Activated T-helper 17 cell treated with anti-CD3 and anti-CD28 coated beads, Interleukin-2, amount 50 U/mL, for 72 hours (primary cell): ENCODE results near the gene KDM4D. TPM values are rescaled to one million over a fixed set of nuclear protein-coding genes. Genes with fewer than 3 reads are reported as not detected.
"Not testable (repeated sequence)": the region's sequence is repeated elsewhere in the genome, so short reads cannot be mapped to it uniquely, and the experiment has no call there.

Experiments
- ATAC-seq: fragments of 150-1000 bp; cut with Tn5 transposase; replicated peaks from 2 replicates; pipeline ENCODE4 v1.10.0; 2021; ENCODE audit warnings: mild to moderate bottlenecking, moderate library complexity
- H3K27ac Mint-ChIP-seq: one replicate; pipeline ENCODE4 v1.8.0; 2022; ENCODE audit warnings: mixed read lengths
- H3K27me3 Mint-ChIP-seq: one replicate; pipeline ENCODE4 v1.8.0; 2022; ENCODE audit warnings: mixed read lengths
- H3K36me3 Mint-ChIP-seq: one replicate; pipeline ENCODE4 v1.8.0; 2022; ENCODE audit warnings: low read depth, mild to moderate bottlenecking, mixed read lengths
- H3K4me1 Mint-ChIP-seq: one replicate; pipeline ENCODE4 v1.8.0; 2022; ENCODE audit warnings: mixed read lengths
- H3K4me3 Mint-ChIP-seq: one replicate; pipeline ENCODE4 v1.8.0; 2022; ENCODE audit warnings: mild to moderate bottlenecking, mixed read lengths
- H3K9me3 Mint-ChIP-seq: one replicate; pipeline ENCODE4 v1.8.0; 2022; ENCODE audit warnings: mixed read lengths
- total RNA-seq, 2 donors: library from RNA; stranded (reverse); gene quantifications; one replicate each; pipeline ENCODE4 v1.2.3, GENCODE V29; 2022

Gene KDM4D
- total RNA-seq, 2 donors from 2014 or later = 0.91 to 1.0 TPM

DNA sequence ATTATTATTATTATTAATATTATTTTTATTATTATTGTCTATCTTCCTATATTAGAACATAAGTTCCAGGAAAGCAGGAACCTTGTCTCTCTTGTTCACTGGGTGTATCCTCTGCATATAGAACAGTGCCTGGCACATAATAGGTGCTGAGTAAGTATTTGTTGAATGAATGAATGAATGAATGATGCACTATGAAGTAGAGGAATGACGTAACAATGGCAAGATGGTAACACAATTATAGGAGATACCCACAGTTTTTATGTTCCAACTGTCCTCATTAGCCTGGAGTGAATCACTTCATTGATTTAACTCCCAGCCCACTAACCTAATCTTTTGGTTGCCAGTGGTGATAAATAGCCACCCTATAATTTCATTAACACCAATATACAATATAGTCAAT, 2.1 kb downstream of the KDM4D start:
- Mint-ChIP-seq H3K9me3 (no peaks in the 10 kb centered on the region), H3K36me3 (peaks cover 31% of the 10 kb centered on the region), H3K4me3 (no peak overlapping the region), H3K27me3 (no peaks in the 10 kb centered on the region), H3K4me1 (peaks cover 7% of the 10 kb centered on the region), H3K27ac (no peak overlapping the region)
- ATAC-seq = no peak

DNA sequence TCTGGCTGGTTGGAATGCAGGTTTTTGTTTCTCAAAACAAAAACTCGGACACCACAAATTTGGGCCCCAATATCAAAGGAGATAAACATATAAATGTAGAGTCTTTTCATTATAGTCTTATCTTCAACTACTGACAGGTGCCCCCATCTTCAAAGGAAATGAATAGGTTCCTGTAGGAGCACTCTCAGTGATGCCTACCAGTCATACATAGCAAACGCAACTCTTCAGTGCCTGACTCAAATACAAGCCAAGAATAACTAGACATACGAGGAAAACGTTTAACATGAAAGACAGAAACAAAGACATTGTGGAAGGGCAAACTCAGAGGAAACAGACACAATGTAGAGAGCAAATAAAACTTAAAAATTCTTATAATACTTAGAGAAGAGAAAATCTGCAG, 13.9 kb downstream of the KDM4D start:
- no peak for ATAC-seq

DNA sequence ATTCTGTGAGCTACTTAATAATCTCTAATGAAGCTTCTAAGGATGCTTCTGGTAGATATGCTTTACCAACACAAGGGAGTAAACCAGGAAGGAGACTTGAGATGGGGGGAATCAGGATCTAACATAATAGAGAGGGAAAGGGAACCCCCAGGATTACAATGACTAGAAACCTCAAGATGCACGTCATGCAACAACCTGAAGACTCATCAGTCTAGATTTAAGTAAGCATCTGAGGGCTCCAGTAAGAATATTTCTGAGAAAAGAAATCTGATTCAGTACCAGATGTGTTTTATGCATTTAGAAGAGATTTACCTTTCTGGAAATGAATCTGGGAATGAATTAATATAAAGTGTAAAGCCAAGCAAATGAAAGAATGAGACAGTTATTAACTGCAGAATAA, 15.2 kb downstream of the KDM4D start:
- Mint-ChIP-seq H3K4me3 (no peak overlapping the region), H3K27ac (no peak overlapping the region), H3K27me3 (peaks cover 31% of the 10 kb centered on the region), H3K9me3 (no peaks in the 10 kb centered on the region), H3K4me1 (no peaks in the 10 kb centered on the region), H3K36me3 (no peaks in the 10 kb centered on the region)
- peak; percentile 71 for ATAC-seq

More for the DNA sequence above, 13.9 kb downstream of the KDM4D start:
- Mint-ChIP-seq H3K4me3 (no peak overlapping the region), H3K27ac (no peak overlapping the region), H3K36me3 (no peaks in the 10 kb centered on the region), H3K9me3 (no peaks in the 10 kb centered on the region), H3K27me3 (peaks cover 31% of the 10 kb centered on the region), H3K4me1 (no peaks in the 10 kb centered on the region)

DNA sequence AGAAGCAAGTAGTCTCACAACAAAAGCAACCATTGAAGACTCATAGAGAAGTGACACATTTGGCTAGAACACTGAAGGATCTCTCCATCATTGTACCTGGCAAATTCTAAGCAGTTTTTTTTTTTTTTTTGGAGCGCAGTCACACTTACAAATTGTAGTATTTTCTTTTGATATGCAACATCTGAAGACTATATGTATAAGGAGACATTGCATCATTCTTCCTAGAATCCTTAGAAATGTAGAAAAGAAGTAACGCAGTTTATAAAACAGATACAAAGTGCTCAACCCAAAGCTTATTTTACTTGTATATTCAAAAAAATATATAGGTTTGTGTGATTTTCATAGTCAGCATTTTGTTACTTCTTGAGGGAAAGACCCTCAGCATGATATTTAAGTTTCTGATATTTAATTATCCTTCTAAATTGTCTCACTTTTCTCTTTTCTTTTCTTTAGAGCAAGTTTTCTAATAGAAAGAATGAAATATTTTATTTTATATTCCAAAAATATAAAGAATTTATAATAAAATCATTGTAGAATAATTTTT, 20.0 kb downstream of the KDM4D start:
- Mint-ChIP-seq H3K4me1 (no peaks in the 10 kb centered on the region), H3K36me3 (no peaks in the 10 kb centered on the region), H3K27ac (no peak overlapping the region)

DNA sequence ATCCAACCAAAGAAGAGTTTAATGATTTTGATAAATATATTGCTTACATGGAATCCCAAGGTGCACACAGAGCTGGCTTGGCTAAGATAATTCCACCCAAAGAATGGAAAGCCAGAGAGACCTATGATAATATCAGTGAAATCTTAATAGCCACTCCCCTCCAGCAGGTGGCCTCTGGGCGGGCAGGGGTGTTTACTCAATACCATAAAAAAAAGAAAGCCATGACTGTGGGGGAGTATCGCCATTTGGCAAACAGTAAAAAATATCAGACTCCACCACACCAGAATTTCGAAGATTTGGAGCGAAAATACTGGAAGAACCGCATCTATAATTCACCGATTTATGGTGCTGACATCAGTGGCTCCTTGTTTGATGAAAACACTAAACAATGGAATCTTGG, 23.9 kb downstream of the KDM4D start:
- Mint-ChIP-seq H3K4me3 (no peak overlapping the region), H3K4me1 (no peaks in the 10 kb centered on the region), H3K27ac (no peak overlapping the region), H3K27me3 (no peaks in the 10 kb centered on the region), H3K36me3 (no peaks in the 10 kb centered on the region), H3K9me3 (no peaks in the 10 kb centered on the region)
- ATAC-seq = no peak

More for the DNA sequence above, 20.0 kb downstream of the KDM4D start:
- Mint-ChIP-seq H3K27me3 (peaks cover 18% of the 10 kb centered on the region), H3K4me3 (no peak overlapping the region), H3K9me3 (no peaks in the 10 kb centered on the region)
- ATAC-seq = no peak

DNA sequence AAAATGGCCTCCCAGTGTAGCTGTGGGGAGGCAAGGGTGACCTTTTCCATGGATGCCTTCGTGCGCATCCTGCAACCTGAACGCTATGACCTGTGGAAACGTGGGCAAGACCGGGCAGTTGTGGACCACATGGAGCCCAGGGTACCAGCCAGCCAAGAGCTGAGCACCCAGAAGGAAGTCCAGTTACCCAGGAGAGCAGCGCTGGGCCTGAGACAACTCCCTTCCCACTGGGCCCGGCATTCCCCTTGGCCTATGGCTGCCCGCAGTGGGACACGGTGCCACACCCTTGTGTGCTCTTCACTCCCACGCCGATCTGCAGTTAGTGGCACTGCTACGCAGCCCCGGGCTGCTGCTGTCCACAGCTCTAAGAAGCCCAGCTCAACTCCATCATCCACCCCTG, 24.8 kb downstream of the KDM4D start:
- Mint-ChIP-seq H3K4me3 (no peak overlapping the region), H3K9me3 (no peaks in the 10 kb centered on the region), H3K4me1 (no peaks in the 10 kb centered on the region), H3K27ac (no peak overlapping the region), H3K36me3 (no peaks in the 10 kb centered on the region), H3K27me3 (no peaks in the 10 kb centered on the region)
- ATAC-seq = no peak

DNA sequence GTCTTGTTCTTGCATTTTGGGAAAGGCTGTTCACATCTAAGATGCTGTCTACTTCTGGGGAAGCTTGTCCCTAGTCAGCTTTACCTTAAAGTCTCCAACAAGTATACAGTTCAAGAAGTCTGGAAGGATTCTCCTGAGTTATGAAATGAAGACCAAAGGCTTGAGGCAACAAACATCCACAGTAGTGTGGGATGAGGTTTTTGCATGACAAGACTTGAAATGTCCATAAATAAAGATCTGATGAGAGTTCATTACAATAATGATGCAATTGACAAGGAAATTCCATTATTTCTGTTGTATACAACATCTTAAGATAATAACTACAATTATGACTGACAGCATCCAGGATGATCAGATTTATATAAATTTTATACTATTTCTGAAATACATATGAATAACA, 30.2 kb downstream of the KDM4D start:
- no peaks in the 10 kb centered on the region for H3K36me3 Mint-ChIP-seq
- ATAC-seq = no peak
- peaks cover 3% of the 10 kb centered on the region for H3K27me3 Mint-ChIP-seq
- H3K27ac Mint-ChIP-seq = no peak overlapping the region
- H3K9me3 Mint-ChIP-seq = no peaks in the 10 kb centered on the region
- H3K4me3 Mint-ChIP-seq = no peak overlapping the region
- no peaks in the 10 kb centered on the region for H3K4me1 Mint-ChIP-seq

DNA sequence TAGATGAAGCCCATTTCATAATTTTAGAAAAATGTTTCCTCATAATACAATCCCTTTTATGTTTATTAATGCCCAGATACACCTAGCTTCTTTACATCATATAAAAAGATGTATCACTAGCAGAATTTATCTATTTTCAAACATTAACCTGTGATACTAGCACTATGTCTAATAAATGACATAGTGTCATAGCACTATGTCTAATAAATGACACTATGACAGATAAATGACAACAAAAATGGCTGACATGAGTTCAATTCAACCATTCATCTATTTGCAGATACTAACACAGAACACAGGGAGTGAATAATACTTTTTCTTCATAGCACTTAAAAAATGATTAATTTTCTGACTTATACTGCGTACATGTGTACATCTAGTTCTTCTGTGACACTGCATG, 32.1 kb downstream of the KDM4D start:
- ATAC-seq = no peak
- no peaks in the 10 kb centered on the region for H3K36me3 Mint-ChIP-seq
- peaks cover 6% of the 10 kb centered on the region for H3K27me3 Mint-ChIP-seq
- no peak overlapping the region for H3K27ac Mint-ChIP-seq
- H3K9me3 Mint-ChIP-seq = no peaks in the 10 kb centered on the region
- H3K4me3 Mint-ChIP-seq = no peak overlapping the region
- no peaks in the 10 kb centered on the region for H3K4me1 Mint-ChIP-seq

DNA sequence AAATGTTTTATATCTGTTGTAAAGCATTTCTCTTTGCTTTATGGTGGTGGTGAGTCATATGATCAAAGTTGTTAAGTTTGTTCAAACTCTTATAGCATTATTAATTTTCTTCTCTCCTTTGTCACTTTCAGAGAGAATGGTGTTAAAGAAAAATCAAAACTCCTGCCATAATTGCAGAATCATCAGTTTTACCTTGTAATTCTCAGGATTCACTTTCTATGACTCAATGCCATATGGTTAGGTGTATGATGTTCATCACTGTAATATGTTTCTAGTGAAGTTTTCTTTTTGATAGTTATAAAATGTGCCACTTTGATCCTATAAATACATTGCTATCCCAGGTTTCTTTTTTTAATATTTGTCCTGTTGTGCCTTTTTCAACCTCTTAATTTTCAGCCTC, 37.9 kb downstream of the KDM4D start:
- Mint-ChIP-seq H3K4me3 (no peak overlapping the region), H3K4me1 (no peaks in the 10 kb centered on the region), H3K27me3 (peaks cover 13% of the 10 kb centered on the region), H3K9me3 (no peaks in the 10 kb centered on the region), H3K36me3 (no peaks in the 10 kb centered on the region), H3K27ac (no peak overlapping the region)
- ATAC-seq = no peak

DNA sequence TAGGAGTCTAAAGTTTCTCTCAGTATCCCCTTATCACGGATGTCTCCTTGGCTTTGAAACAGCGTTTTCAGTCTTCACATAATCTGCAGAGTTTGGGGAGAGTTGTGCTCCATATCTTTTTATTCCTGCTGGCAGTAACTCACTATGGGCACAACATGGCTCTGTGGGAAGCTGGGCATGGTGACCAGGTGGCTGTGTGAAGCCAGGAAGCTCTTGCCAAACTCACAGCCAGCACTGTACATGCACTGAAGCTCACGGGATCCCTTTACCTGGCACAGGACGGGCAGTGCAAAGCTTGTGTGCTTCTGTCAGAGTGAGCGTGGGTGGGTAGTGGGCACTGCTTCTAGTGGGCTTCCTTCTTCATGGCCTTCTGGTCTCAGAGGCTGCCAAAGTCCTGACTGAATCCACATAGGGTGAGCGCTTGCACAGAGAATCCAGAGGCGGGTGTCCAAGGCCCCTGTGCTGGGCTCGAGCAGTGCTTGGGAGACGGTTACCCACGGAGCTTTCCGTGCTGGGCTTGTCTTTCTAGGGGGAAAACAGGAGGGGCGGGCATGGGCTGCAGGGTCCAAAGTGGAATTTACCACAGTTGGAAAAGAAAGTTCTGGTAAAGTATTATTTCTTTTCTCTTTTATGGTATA, 40.8 kb downstream of the KDM4D start:
- Mint-ChIP-seq H3K4me1 (no peaks in the 10 kb centered on the region), H3K4me3 (no peak overlapping the region), H3K9me3 (no peaks in the 10 kb centered on the region), H3K27ac (no peak overlapping the region), H3K36me3 (no peaks in the 10 kb centered on the region), H3K27me3 (peaks cover 9% of the 10 kb centered on the region)
- ATAC-seq = no peak

DNA sequence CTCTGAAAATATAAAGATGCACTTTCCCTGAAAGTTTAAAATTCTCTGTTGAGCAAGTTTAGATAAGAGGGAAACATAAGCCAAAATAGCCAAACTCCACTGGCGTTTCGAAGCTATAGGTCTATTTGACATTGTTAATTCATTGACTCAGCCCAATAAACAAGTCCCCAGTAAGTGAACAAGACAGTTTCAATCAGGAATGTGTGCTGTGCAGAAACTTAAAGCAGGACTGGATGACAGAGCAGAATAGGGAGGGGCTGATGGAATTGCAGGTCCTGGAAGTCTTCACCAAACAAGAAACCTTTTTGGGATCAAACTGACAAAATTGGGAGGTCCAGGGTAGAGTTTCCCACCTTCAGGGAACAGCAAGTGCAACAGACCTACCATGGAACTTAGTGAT, 42.6 kb downstream of the KDM4D start:
- Mint-ChIP-seq H3K27ac (no peak overlapping the region), H3K4me3 (no peak overlapping the region), H3K4me1 (no peaks in the 10 kb centered on the region), H3K9me3 (no peaks in the 10 kb centered on the region), H3K36me3 (no peaks in the 10 kb centered on the region), H3K27me3 (peaks cover 9% of the 10 kb centered on the region)
- no peak for ATAC-seq

DNA sequence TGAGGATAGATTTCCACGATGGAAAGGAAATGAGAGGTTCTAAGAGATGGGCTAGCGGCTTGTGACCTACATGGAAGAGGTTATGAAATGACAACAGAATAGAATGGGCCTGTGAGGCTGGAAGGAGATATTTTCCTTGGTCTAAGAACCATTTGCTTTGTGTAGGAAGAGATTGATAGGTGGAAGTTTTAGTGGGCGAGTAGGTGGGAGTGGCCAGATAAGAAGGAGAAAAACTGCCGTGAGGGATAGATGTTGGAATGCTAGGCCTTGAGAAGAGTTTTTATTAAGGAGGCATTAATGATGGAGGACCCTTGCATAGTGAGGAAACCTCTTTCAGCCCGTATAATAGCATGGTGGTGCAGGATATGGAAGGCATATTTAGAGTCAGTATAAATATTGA, 48.0 kb downstream of the KDM4D start:
- not testable (repeated sequence) for H3K9me3 Mint-ChIP-seq, H3K27ac Mint-ChIP-seq, H3K27me3 Mint-ChIP-seq, ATAC-seq, H3K4me3 Mint-ChIP-seq, H3K36me3 Mint-ChIP-seq, H3K4me1 Mint-ChIP-seq

DNA sequence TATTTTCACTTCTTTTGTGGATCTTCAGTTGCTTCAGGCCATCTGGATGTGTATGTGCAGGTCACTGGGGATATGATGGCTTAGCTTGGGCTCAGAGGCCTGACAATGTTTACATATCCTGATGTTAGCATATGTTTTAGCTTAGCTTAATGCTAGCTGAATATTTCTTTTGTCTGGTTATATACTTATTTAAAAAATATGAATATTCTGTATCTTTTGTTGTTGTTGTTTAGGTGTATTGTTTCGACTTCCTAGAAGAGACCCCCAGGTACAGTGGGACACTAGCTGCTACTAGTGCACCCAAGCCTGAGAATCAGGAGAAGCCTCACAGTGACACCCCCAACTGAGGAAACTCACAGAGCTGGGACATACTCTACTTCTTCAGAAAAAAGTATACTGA, 51.4 kb downstream of the KDM4D start, which contains the start of gene KDM4E:
TSS of gene KDM4E (plus strand) at position 301 of the 400 bp plus-strand sequence. CDS start 300 bp downstream, outside the sequence.
- Mint-ChIP-seq H3K27ac (no peak within 1 kb of the TSS), H3K36me3 (no peaks in the 10 kb centered on the region), H3K4me3 (no peak within 1 kb of the TSS), H3K9me3 (no peaks in the 10 kb centered on the region), H3K27me3 (no peaks in the 10 kb centered on the region), H3K4me1 (no peaks in the 10 kb centered on the region)
- ATAC-seq = no peak

DNA sequence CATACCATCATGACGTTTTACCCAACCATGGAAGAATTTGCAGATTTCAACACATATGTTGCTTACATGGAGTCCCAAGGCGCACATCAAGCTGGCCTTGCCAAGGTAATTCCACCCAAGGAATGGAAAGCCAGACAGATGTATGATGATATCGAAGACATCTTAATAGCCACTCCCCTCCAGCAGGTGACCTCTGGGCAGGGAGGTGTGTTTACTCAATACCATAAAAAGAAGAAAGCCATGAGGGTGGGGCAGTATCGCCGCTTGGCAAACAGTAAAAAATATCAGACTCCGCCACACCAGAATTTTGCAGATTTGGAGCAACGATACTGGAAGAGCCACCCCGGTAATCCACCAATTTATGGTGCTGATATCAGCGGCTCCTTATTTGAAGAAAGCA, 52.1 kb downstream of the KDM4D start:
- not testable (repeated sequence) for H3K27ac Mint-ChIP-seq, H3K4me3 Mint-ChIP-seq, H3K36me3 Mint-ChIP-seq, H3K9me3 Mint-ChIP-seq, ATAC-seq, H3K4me1 Mint-ChIP-seq, H3K27me3 Mint-ChIP-seq

DNA sequence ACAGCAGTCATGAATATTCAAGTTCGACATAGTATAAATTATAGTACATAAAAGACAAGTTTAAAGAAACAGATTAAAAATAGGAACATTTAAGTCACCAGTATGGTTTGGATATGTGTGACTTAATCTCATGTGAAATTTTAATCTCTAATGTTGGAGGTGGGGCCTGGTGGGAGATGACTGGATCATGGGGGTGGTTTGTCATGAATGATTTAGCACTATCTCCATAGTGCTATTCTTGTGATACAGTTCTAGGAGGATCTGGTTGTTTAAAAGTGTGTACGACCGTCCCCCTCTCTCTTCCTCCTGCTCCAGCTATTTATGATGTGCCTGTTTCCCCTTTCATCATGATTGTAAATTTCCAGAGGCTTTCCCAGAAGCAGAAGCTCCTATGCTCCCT, 54.8 kb downstream of the KDM4D start:
- no peak for ATAC-seq
- Mint-ChIP-seq H3K36me3 (no peaks in the 10 kb centered on the region), H3K4me1 (no peaks in the 10 kb centered on the region), H3K27ac (no peak overlapping the region), H3K9me3 (no peaks in the 10 kb centered on the region), H3K4me3 (no peak overlapping the region), H3K27me3 (no peaks in the 10 kb centered on the region)

DNA sequence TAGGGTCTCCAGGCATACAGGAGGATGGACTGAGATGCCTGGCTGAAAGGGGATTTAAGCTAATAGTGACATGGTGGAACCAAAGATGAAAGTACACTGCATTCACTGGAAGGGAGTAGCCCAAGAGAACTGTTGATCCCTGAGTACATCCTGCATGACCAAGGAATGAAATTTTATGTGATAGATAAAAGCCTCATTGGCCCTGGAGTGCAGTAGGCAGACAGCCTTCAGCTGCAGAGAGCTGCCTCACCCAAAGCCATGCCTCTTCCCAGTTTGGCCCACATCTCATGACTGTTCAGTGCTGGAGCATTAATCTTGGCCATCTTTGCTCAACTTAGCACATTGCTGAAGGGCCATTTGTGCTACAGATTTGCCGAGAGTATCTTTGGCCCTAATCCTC, 59.5 kb downstream of the KDM4D start:
- no peak overlapping the region for H3K4me3 Mint-ChIP-seq
- no peak overlapping the region for H3K27ac Mint-ChIP-seq
- peaks cover 5% of the 10 kb centered on the region for H3K27me3 Mint-ChIP-seq
- no peak for ATAC-seq
- no peaks in the 10 kb centered on the region for H3K36me3 Mint-ChIP-seq
- H3K9me3 Mint-ChIP-seq = no peaks in the 10 kb centered on the region
- peaks cover 1% of the 10 kb centered on the region for H3K4me1 Mint-ChIP-seq
